HFF-Myc (cell line): ENCODE measurements around the gene CPZ.

ENCODE experiments used
- DNase-seq: peaks from one replicate; pipeline ENCODE4 v3.0.0-alpha.2; 2011; ENCODE audit warnings: low read depth; ENCODE audit errors: extremely low read depth
- H3K4me3 ChIP-seq: replicated peaks from 2 replicates; pipeline ENCODE4 v1.5.1; 2011; ENCODE audit warnings: low read depth, mild to moderate bottlenecking, control low read depth, low read length
- CTCF ChIP-seq: IDR thresholded peaks from 2 replicates; pipeline ENCODE4 v1.5.1; 2012; ENCODE audit warnings: mild to moderate bottlenecking, low read depth, low read length, control low read depth; ENCODE audit errors: missing control alignments

The CPZ gene

GRCh38 chr4:8641931-8642650 is 49.5 kb downstream of the CPZ start:
- DNase-seq = no peak
- H3K4me3 ChIP-seq = no peak overlapping the region
- TF ChIP-seq CTCF = no peak

- no peak for TF ChIP-seq CTCF
- H3K4me3 ChIP-seq = no peak overlapping the region
- DNase-seq = no peak
Measured at GRCh38 chr4:8642651-8643321, 50.2 kb downstream of the CPZ start.

GRCh38 chr4:8643441-8643840 is 50.9 kb downstream of the CPZ start:
- TF ChIP-seq CTCF = no peak
- no peak overlapping the region for H3K4me3 ChIP-seq
- no peak for DNase-seq

GRCh38 chr4:8643986-8644385 is 51.4 kb downstream of the CPZ start:
- TF ChIP-seq CTCF = no peak

GRCh38 chr4:8644461-8644891 is 51.9 kb downstream of the CPZ start:
- TF ChIP-seq CTCF = no peak
- no peak for DNase-seq
- H3K4me3 ChIP-seq = no peak overlapping the region

More at GRCh38 chr4:8643986-8644385, 51.4 kb downstream of the CPZ start:
- H3K4me3 ChIP-seq = no peak overlapping the region
- no peak for DNase-seq

- H3K4me3 ChIP-seq = no peak overlapping the region
- DNase-seq = no peak
- no peak for TF ChIP-seq CTCF
Measured at GRCh38 chr4:8644966-8645752, 52.6 kb downstream of the CPZ start.
